ENCODE results near the gene TUBB.

The TUBB gene

GRCh38 chr6:30719791-30720737 is at the start of gene TUBB:
TSS of gene TUBB (plus strand) at chr6:30720352. CDS start at chr6:30720507, 155 bp downstream.
- peak; percentile 98 for DNase-seq

DNA sequence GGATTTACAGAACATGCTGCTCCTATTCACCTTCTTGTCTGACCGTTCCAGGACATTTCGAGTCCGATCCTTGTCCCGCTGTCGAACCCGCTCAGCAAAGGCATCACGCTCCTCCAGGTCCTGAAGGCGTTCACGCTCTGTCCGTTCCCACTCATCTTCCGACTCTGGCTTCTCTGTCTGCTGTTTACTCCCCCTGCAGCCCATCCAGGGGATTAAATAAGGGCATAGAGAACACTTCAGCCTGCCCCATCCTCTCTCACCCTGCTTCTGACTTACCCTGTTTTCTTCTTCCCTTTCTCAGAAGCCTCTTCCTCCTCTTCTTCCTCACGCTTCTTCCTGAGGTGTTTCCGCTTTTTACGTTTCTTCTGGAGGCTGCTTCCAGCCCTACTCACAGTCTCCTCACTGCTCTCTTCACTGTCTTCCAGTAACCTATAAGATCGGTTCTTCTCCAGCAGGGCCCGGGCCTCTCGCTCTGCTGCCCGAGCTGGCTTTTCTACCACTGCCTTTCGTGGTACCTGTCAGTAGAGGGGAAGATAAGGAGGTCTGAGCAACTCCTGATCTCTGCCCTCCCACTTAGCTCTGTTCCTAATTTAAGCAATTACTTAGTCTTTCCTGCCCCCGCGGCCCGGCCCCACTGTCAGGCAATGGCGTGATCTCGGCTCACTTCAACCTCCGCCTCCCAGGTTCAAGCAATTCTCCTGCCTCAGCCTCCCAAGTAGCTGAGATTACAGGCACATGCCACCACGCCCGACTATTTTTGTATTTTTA is 49.2 kb upstream of the TUBB start:
- DNase-seq = no peak

DNA sequence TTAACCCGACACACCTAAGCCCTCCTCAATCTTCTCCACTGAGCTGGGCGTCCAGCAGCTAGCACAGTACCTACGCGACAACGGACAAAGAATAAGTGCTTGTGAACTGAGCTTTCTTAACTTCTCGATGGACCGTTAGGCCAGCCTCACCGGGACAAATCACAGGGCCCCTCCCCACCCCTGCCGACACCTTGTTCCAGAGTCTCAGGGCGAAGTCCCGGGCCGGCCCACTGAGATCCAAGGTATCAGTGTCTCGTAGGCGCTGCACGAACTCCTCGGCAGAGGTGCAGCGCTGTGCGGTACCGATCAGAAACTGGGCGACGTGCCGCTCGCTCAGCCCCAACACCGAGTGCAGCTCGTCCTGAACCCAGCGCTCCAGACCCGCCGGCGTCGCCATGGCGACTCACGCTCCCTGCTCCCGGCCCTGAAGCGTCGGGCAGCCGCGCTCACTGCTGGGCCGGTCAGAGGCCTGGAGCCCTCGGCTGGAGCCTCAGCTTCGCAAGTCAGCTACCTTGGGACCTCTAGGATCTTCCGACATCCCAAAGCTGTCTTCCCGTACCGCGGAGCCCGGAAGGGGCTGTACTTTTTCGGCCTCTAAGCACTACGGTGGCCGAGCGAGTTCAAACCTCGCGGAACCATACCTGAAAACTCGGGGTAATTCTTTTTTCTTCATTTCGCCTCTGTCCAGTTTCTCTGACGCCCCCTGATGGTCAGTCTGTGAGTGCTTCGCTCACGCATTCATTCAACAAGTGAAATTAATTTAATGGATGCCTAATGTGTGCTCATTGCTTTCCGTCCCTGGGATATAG is 47.5 kb upstream of the TUBB start, which contains the start of gene DHX16:
DHX16 (minus strand) TSS at position 562 of the 809 bp plus-strand sequence; CDS start at position 397, 165 bp downstream.
- peak; percentile 97 for DNase-seq

DNA sequence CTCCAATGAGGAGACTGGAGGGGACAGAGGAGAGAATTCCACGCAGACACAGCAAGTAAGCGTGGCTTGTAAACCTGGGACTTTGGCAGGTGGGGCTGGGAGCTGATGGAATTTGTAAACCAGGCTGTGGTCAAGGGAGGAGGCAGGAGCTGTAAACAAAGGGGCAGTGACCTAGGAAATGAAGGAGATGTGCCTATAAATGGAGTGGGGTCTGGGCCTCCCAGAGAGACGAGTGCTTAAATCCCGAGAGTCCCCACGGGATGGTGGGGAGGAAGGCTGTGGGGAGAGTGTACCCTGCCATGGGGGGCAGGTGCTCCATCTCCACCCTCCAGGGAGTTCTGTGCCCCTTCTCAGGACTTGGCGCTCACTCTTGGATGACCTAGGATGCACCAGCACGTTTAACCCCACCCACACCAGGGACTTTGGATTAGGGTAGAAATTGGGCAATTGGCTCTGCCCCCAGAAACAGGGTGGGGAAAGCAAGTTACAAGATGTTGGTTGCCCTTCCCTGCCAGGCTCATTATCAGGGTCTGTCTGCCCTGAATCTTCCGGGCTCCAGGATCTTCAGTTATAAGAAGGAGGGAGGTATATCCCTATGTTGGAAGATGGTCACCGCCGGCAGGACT is 43.4 kb upstream of the TUBB start:
- DNase-seq = no peak

DNA sequence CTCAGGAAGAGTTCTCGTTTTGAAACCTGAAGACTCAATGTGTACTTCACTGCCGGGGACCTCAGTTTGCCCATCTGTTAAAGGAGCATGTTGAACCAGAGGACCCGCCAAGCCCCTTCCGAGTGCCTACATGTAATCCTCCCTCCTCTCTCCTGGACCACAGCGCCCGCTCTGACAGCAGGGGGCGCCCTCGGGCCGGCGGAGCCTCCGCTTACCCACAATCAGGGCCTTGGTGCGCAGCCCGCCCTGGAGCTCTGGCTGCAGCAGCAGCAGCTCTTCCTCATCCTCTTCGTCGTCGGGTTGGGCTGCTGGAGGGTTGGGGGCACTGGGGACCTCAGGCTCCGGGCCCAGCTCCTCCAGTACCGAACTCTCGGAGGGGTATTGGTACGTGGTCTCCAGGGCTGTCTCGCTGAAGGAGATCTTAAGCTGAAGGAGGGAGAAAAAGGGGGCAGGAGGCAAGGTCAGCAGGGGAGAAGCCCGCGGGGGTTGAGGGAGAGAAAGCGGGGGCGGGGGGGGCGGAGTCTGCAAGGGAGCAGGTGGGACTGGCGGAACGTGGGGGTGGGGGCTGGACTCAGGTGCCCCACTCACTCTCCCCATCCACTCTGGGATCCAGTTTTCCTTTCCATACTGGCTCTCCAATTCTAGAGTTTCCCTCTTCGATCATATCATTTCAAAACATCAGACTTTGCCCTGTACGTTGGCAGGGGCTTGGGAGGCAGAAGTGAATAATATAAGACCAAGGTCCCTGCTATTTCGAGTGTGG is 41.0 kb upstream of the TUBB start:
- peak; percentile 90 for DNase-seq

- DNase-seq = no peak
Measured at GRCh38 chr6:30679765-30680535, 40.2 kb upstream of the TUBB start.

GRCh38 chr6:30681766-30682142 is 38.4 kb upstream of the TUBB start:
- no peak for DNase-seq

DNA sequence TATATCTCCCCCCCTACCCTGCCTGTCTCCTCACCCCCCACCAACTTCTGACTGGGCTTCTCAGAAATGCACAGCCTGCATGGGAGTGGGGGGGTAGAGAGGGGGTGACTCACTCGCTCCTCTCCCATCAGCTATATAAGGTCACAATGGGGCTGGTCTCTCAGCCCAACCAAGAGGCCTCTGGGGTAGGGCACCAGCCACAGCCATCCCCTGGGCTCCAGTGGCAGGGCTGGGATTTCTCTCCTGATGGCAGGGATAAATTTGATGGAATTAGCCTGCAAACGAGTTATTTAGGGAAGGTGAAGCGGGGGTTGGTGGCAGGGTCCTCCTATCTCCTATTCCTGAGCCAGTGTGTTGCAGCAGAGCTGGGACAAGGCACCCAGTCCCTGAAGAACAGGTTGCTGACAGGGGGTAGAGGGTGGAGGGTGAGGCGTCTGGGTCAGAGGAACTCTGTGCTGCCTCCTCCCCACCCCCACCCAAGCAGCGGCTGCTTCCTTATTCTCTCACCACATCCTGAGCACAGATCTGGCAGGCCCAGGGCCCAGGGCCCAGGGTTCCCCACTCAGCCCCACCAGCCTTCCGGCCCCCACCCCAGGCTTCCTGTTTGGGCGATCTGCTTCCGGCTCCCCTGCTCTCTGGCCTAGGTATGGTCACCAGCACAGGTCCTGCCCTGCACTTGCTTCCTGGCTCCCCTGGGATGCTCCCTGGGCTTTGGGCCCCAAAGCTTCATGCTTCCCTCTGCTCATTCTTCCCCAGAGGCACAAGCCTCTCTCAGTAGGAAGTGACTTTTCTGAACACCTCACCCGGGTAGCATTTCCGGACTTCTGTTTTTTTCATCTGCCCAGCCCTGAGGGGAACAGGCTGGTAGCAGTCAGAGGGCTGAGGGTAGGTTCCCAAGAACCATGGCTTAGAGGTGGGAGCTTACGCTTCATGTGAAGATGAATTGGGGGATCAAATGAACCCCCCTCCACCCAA is 37.7 kb upstream of the TUBB start:
- peak; percentile 88 for DNase-seq

GRCh38 chr6:30683183-30683979 is 36.8 kb upstream of the TUBB start:
- DNase-seq = no peak

DNA sequence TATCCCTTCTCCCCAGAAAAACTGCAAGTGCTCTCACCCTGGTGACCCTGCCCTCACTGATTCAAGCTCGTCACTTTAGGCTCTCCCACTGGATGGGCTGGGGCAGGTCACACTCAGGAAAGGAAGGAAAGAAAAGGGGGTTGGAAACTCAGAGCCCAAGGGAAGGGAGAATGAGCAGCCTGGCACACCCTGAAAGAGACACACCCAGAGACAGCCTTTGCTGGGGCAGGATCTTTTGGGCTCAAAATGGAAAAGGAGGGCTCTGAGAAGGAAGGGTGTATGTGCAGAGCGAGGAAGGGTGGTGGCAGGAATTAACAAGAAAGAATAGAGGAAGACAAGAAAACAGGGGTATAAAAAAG is 36.2 kb upstream of the TUBB start:
- no peak for DNase-seq

DNA sequence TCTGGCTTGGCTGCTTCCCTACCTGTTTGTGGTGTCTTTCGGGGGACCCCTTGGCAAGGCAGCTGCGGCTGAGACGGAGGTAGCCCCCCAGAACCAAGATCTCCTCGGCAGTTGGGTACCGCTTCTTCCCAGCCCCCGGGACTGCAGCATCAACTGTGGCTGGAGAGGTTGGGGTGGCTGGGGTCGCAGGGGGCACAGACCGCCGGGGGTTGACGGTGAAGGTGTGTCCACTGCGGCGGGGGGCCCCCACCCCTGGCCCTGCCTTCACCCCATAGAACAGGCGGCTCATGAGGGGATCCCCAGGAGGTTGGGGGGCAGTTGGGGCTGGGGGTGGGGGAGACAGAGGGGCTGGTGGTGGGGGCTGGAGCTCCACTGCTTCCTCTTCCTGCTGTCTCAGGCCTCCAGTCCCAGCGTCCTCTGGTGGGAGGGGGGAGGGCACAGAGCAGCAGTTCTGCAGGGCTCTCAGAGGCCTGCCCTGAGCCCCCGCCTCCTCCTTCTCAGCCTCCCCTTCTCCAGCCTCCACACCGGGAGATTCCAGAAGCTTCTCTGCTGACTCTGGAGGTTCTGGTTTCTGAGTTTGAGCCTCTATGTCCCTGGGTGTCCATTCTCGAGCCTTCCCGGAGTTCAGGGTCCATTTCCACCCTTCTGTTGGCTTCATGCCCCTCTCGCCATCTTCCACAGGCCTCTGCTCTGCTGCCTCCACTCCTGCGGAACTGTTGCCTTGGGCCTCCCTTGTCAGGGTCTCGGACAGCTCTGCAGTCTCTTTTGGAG is 35.6 kb upstream of the TUBB start:
- peak; percentile 60 for DNase-seq

GRCh38 chr6:30685157-30686008 is 34.8 kb upstream of the TUBB start:
- no peak for DNase-seq

DNA sequence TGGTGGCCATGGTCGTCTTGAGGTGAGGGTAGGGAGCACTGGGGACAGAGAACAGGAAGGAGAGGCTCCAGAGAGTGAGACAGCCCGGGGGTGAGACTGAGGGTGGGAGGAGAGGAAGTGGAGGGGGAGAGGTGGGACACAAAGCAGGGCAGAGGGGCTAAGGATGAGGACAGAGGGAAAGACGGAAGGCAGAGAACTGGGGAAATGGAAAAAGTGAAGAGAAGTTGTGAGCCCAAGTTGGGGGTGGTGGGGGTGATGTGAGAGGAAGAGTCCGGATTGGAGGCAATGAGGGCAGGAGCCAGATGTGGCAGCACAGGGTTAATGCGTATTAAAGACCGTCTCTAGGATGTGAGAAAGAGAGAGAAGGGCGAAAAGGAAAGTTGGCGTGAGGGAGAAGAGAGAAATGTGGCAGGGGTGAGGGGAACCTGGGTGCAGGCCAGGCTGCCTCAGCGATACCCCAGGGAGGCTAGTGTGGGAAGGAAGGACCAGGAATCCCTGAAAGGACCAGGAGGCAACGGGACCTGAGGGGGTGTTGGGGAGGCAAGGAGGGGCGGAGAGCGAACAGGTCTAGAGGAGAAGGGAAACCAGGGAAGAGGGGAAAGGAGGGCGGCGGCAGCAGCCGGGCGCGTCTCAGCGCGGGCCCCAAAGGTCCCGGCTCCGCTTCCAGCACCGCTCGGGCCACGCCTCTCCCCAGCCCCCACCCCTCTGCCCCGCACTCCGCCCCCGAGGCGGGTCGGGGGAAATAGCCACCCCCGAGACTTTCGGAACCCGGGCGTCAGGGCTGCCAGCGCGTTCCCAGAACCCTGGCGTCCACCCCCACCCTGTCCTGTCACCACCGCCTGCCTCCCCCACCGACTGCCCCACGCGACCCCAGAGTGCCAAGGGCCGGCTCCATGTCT is 33.9 kb upstream of the TUBB start, which contains the start of gene PPP1R18:
PPP1R18 (minus strand) TSS at position 637 of the 899 bp plus-strand sequence; CDS start at position 10, 627 bp downstream.
- DNase-seq = peak; percentile 90

DNA sequence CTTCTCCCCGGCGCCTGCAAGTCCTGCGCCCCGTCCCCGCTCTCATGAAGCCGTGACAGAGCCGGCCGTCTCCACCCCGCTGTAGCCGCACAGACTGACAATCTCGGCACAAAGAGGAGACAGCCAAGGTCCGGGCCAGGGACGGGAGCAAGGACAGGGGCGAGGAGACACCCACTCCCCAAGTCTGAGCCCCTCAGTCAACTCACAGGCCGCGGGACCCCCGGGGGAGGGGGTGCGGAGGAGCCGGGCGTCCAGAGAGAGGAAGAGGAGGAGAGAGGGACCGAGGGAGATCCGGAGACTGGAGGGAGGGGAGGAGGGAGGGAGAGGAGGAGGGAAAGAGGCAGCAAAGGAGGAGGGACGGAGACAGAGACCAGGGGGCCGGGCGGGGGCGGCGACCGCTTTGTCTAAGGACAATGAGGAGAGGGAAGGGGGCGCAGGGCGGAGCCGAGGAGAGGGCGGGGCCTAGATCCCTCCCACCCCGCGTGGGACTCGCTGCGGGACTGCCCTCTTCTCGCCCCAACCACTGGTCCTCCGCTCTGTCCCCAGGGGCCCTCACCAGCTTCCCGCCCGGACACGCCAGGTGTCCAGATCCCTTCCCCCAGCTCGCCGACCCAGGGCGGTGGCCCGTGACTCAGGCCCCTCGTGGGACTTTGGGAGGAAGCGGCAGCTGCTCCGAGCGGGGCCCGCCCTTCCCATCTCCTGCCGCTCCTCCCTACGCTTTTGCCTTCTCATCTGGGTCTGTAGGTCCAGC is 33.1 kb upstream of the TUBB start:
- DNase-seq = peak; percentile 97
